ENCODE measurements around the gene ARHGAP30. TPM values are rescaled to one million over a fixed set of nuclear protein-coding genes. Genes with fewer than 3 reads are reported as not detected.

ARHGAP30 gene
- total and polyA plus RNA-seq, 2 donors (not counting 1 experiment from before 2014, with no cell fraction given), result not detected

DNA sequence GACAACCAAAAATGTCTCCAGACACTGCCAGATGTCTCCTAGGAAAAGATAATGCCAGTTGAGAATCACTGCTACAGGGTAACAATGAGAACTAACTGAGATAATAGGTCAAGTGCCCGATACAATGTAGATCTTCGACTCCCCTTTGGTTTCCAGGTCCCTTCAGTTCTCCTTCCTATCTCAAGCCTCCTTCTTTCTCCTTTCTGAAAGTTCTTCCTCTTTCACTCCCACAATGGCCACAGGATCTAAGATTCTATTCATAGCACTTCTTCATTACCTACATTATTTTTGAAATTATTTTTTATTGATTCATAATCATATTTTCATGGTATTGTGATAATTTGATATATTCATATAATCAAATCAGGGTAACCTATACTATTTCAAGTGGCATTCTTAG lies 41.8 kb upstream of the ARHGAP30 start:
- peaks cover 4% of the 10 kb centered on the region for H3K4me1 ChIP-seq (ENCODE audit: control insufficient read depth, extremely low read depth, insufficient read depth, low read length)
- H2AFZ ChIP-seq (ENCODE audit: low read length), result no peak overlapping the region
- H3K4me2 ChIP-seq (ENCODE audit: extremely low read depth, insufficient read depth, low read length), result no peak overlapping the region
- H3K36me3 ChIP-seq (ENCODE audit: control insufficient read depth, insufficient read depth, low read length), result peaks cover 2% of the 10 kb centered on the region
- H3K27ac ChIP-seq (ENCODE audit: insufficient read depth, low read length), result no peak overlapping the region
- H3K79me2 ChIP-seq (ENCODE audit: control insufficient read depth, insufficient read depth, low read length), result peaks cover 66% of the 10 kb centered on the region
- no peak for DNase-seq (ENCODE audit: low read depth in 2 of 2)
- H4K20me1 ChIP-seq (ENCODE audit: control insufficient read depth, extremely low read depth, insufficient read depth, low read length), result peaks cover 2% of the 10 kb centered on the region
- TF ChIP-seq EZH2 (IDR thresholded peaks at IDR 0.05; ENCODE audit: low read length, missing control alignments), result no peak
- TF ChIP-seq, protein P1, sequence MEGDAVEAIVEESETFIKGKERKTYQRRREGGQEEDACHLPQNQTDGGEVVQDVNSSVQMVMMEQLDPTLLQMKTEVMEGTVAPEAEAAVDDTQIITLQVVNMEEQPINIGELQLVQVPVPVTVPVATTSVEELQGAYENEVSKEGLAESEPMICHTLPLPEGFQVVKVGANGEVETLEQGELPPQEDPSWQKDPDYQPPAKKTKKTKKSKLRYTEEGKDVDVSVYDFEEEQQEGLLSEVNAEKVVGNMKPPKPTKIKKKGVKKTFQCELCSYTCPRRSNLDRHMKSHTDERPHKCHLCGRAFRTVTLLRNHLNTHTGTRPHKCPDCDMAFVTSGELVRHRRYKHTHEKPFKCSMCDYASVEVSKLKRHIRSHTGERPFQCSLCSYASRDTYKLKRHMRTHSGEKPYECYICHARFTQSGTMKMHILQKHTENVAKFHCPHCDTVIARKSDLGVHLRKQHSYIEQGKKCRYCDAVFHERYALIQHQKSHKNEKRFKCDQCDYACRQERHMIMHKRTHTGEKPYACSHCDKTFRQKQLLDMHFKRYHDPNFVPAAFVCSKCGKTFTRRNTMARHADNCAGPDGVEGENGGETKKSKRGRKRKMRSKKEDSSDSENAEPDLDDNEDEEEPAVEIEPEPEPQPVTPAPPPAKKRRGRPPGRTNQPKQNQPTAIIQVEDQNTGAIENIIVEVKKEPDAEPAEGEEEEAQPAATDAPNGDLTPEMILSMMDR (conservative IDR thresholded peaks at IDR 0.05 in 1 of 2, IDR thresholded peaks at IDR 0.05 in 1 of 2; ENCODE audit: low read depth in 1 of 2, low read length in 2 of 2), result no peak
- no peaks in the 10 kb centered on the region for H3K9me3 ChIP-seq (ENCODE audit: control insufficient read depth, insufficient read depth, low read depth, low read length)
- H3K27me3 ChIP-seq (ENCODE audit: control insufficient read depth, insufficient read depth, low read length), result no peaks in the 10 kb centered on the region
- no peak overlapping the region for H3K4me3 ChIP-seq (replicated peaks in 1 of 4; ENCODE audit: control extremely low read depth in 1 of 4, insufficient read depth in 1 of 4, low read depth in 3 of 4, low read length in 4 of 4)
- H3K9ac ChIP-seq (ENCODE audit: insufficient read depth, low read length), result no peak overlapping the region

DNA sequence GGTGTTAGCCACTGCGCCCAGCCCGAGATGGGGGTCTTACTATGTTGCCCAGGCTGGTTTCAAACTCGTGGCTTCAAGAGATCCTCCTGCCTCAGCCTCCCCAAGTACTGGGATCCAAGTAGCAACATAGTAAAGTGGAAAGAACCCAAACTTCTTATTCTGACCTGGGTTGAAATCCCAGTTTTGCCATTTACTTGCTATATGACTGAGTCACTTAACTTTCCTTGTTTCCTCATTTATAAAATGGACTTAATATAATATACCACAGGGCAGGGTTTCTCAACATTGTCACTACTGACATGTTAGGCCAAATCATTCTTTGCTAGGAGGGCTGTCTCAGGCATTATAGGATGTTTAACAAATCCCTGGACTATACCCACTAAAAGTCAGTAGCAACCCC lies 41.4 kb upstream of the ARHGAP30 start:
- Histone ChIP-seq H3K9me3 (ENCODE audit: control insufficient read depth, insufficient read depth, low read depth, low read length) (no peaks in the 10 kb centered on the region), H3K79me2 (ENCODE audit: control insufficient read depth, insufficient read depth, low read length) (peaks cover 64% of the 10 kb centered on the region), H2AFZ (ENCODE audit: low read length) (no peak overlapping the region), H3K4me3 (replicated peaks in 1 of 4; ENCODE audit: control extremely low read depth in 1 of 4, insufficient read depth in 1 of 4, low read depth in 3 of 4, low read length in 4 of 4) (no peak overlapping the region), H3K27ac (ENCODE audit: insufficient read depth, low read length) (no peak overlapping the region), H3K36me3 (ENCODE audit: control insufficient read depth, insufficient read depth, low read length) (peaks cover 2% of the 10 kb centered on the region), H3K4me1 (ENCODE audit: control insufficient read depth, extremely low read depth, insufficient read depth, low read length) (peaks cover 3% of the 10 kb centered on the region), H4K20me1 (ENCODE audit: control insufficient read depth, extremely low read depth, insufficient read depth, low read length) (peaks cover 2% of the 10 kb centered on the region), H3K4me2 (ENCODE audit: extremely low read depth, insufficient read depth, low read length) (no peak overlapping the region), H3K9ac (ENCODE audit: insufficient read depth, low read length) (no peak overlapping the region), H3K27me3 (ENCODE audit: control insufficient read depth, insufficient read depth, low read length) (no peaks in the 10 kb centered on the region)
- no peak for DNase-seq (ENCODE audit: low read depth in 2 of 2)
- TF ChIP-seq, protein P1 (conservative IDR thresholded peaks at IDR 0.05 in 1 of 2, IDR thresholded peaks at IDR 0.05 in 1 of 2; ENCODE audit: low read depth in 1 of 2, low read length in 2 of 2), result no peak
- TF ChIP-seq EZH2 (IDR thresholded peaks at IDR 0.05; ENCODE audit: low read length, missing control alignments), result no peak

DNA sequence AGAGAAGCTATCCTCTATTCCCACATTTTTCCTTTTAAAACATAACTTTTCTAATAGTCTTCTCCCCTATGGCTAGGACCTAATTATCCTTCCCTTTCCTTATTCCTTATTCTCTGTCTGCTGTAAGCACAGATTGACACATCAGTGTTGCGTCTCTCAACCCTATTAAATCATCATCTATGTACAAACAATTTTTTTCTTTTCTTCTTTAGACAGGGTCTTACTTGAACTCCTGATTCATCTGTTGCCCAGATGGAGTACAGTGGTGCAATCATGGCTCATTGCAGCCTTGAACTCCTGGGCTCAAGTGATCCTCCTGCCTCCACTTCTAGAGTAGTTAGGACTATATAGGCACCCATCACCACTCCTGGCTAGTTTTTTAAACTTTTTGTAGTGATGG lies 36.7 kb upstream of the ARHGAP30 start:
- Histone ChIP-seq H3K36me3 (ENCODE audit: control insufficient read depth, insufficient read depth, low read length) (peaks cover 4% of the 10 kb centered on the region), H3K9me3 (ENCODE audit: control insufficient read depth, insufficient read depth, low read depth, low read length) (no peaks in the 10 kb centered on the region)
- no peak for TF ChIP-seq EZH2 (IDR thresholded peaks at IDR 0.05; ENCODE audit: low read length, missing control alignments)
- TF ChIP-seq, protein P1 (conservative IDR thresholded peaks at IDR 0.05 in 1 of 2, IDR thresholded peaks at IDR 0.05 in 1 of 2; ENCODE audit: low read depth in 1 of 2, low read length in 2 of 2), result no peak

More for the DNA sequence above, 36.7 kb upstream of the ARHGAP30 start:
- H2AFZ ChIP-seq (ENCODE audit: low read length), result no peak overlapping the region
- H3K9ac ChIP-seq (ENCODE audit: insufficient read depth, low read length), result no peak overlapping the region
- no peaks in the 10 kb centered on the region for H3K27me3 ChIP-seq (ENCODE audit: control insufficient read depth, insufficient read depth, low read length)
- H3K79me2 ChIP-seq (ENCODE audit: control insufficient read depth, insufficient read depth, low read length), result peaks cover 38% of the 10 kb centered on the region
- DNase-seq (ENCODE audit: low read depth in 2 of 2), result no peak
- no peak overlapping the region for H3K4me2 ChIP-seq (ENCODE audit: extremely low read depth, insufficient read depth, low read length)
- H3K27ac ChIP-seq (ENCODE audit: insufficient read depth, low read length), result no peak overlapping the region
- H3K4me1 ChIP-seq (ENCODE audit: control insufficient read depth, extremely low read depth, insufficient read depth, low read length), result no peaks in the 10 kb centered on the region
- H4K20me1 ChIP-seq (ENCODE audit: control insufficient read depth, extremely low read depth, insufficient read depth, low read length), result no peaks in the 10 kb centered on the region
- H3K4me3 ChIP-seq (replicated peaks in 1 of 4; ENCODE audit: control extremely low read depth in 1 of 4, insufficient read depth in 1 of 4, low read depth in 3 of 4, low read length in 4 of 4), result no peak overlapping the region

Measured in fibroblast of lung (primary cell).